Caco-2 (cell line): ENCODE results near the gene EXOC6B. TPM values are rescaled to one million over a fixed set of nuclear protein-coding genes. Genes with fewer than 3 reads are reported as not detected.

Experiments
- BruUV-seq: library from RNA; stranded (reverse); fragments of 400-500 nt; replicated peaks from 2 replicates; lab custom pipeline; 2021; lab: Mats Ljungman, UMichigan
- CTCF ChIA-PET: fragments of 300-600 bp; sonication (Branson Sonifier 250); formaldehyde crosslinking; loops from one replicate; lab custom pipeline; 2022; ENCODE audit warnings: antibody characterized with exemption; lab: Charles Lee
- POLR2A ChIA-PET: fragments of 300-600 bp; sonication (Branson Sonifier 250); formaldehyde crosslinking; loops from one replicate; lab custom pipeline; 2022; ENCODE audit warnings: antibody characterized with exemption; lab: Charles Lee
- DNase-seq, 2 experiments: peaks; one replicate each; pipeline versions ENCODE4 v3.0.0 to v3.0.0-alpha.2; 2020 to 2022
- H3K27me3 ChIP-seq: replicated peaks from 2 replicates; pipeline ENCODE4 v1.6.0; 2011; ENCODE audit warnings: low read length; ENCODE audit not compliant: control insufficient read depth, insufficient read depth
- H3K36me3 ChIP-seq: 2 replicates; pipeline ENCODE4 v1.5.1; 2011; ENCODE audit warnings: low read length; ENCODE audit not compliant: control insufficient read depth, insufficient read depth
- H3K4me1 ChIP-seq: fragments of 250-450 bp; sonication (Bioruptor Pico); 2 replicates; pipeline ENCODE4 v1.5.1; 2020; ENCODE audit warnings: mild to moderate bottlenecking
- H3K4me3 ChIP-seq: 2 replicates; pipeline ENCODE4 v1.5.1; 2011; ENCODE audit warnings: low read depth, mild to moderate bottlenecking, control low read depth, low read length
- H3K9me3 ChIP-seq: fragments of 250-450 bp; sonication (Bioruptor Pico); 2 replicates; pipeline ENCODE4 v1.5.1; 2020; ENCODE audit warnings: mild to moderate bottlenecking, moderate library complexity
- H3K27ac Mint-ChIP-seq: one replicate; pipeline ENCODE4 v1.8.0; 2022; ENCODE audit warnings: mixed read lengths; ENCODE audit not compliant: unreplicated experiment
- H3K27me3 Mint-ChIP-seq: one replicate; pipeline ENCODE4 v1.8.0; 2022; ENCODE audit warnings: mixed read lengths; ENCODE audit not compliant: insufficient read depth, unreplicated experiment
- H3K36me3 Mint-ChIP-seq: one replicate; pipeline ENCODE4 v1.8.0; 2022; ENCODE audit warnings: mild to moderate bottlenecking, mixed read lengths; ENCODE audit not compliant: insufficient read depth, unreplicated experiment
- H3K4me1 Mint-ChIP-seq: one replicate; pipeline ENCODE4 v1.8.0; 2022; ENCODE audit warnings: low read depth, mixed read lengths; ENCODE audit not compliant: unreplicated experiment
- H3K4me3 Mint-ChIP-seq: one replicate; pipeline ENCODE4 v1.8.0; 2022; ENCODE audit warnings: mild to moderate bottlenecking, moderate library complexity, mixed read lengths; ENCODE audit not compliant: unreplicated experiment
- H3K9me3 Mint-ChIP-seq: one replicate; pipeline ENCODE4 v1.8.0; 2022; ENCODE audit warnings: mixed read lengths; ENCODE audit not compliant: unreplicated experiment
- CTCF ChIP-seq, 2 experiments: fragments of 200-600 bp in 1 of 2; IDR thresholded peaks; 1 replicate in 1 of 2; 2 replicates in 1 of 2; pipeline versions ENCODE4 v1.5.1 to v1.8.0; 2011 to 2022; ENCODE audit warnings: antibody characterized with exemption in 1 of 2, control low read depth in 1 of 2, inconsistent platforms in 1 of 2, low read depth in 1 of 2, low read length in 1 of 2, mild to moderate bottlenecking in 1 of 2, moderate library complexity in 1 of 2; ENCODE audit not compliant: insufficient read depth in 1 of 2, severe bottlenecking in 1 of 2, unreplicated experiment in 1 of 2
- intact Hi-C: fragments of 100-400 bp; cut with micrococcal nuclease; formaldehyde crosslinking; loops from one replicate; pipeline ENCODE4 v1.10.0; 2022; ENCODE audit not compliant: unreplicated experiment
- total RNA-seq: library from RNA; stranded (reverse); gene quantifications from 2 replicates; pipeline ENCODE4 v1.2.3, GENCODE V29; 2022

The EXOC6B gene
- total RNA-seq, 1 experiment from 2014 or later = 36.1 TPM

GRCh38 chr2:72674982-72675915, 150.6 kb downstream of the EXOC6B start:
- Histone ChIP-seq H3K4me1 (peaks cover 21% of the 10 kb centered on the region), H3K27me3 (no peaks in the 10 kb centered on the region), H3K9me3 (no peaks in the 10 kb centered on the region), H3K36me3 (no peaks in the 10 kb centered on the region), H3K4me3 (no peak overlapping the region)
- Mint-ChIP-seq H3K27me3 (no peaks in the 10 kb centered on the region), H3K36me3 (no peaks in the 10 kb centered on the region), H3K4me1 (peaks cover 20% of the 10 kb centered on the region), H3K4me3 (no peak overlapping the region), H3K27ac (no peak overlapping the region), H3K9me3 (peaks cover 9% of the 10 kb centered on the region)
- no peak for DNase-seq
- ChIA-PET POLR2A (no interaction called here), CTCF (no interaction called here)
- TF ChIP-seq CTCF (IDR thresholded peaks at IDR 0.05; ENCODE audit: insufficient read depth in 1 of 2, low read depth in 1 of 2, low read length in 1 of 2, severe bottlenecking in 1 of 2, unreplicated experiment in 1 of 2) = no peak
- no TSS peak for BruUV-seq
- intact Hi-C loops = no loop called here

GRCh38 chr2:72673279-72673678, 152.6 kb downstream of the EXOC6B start:
- Mint-ChIP-seq H3K4me3 (no peak overlapping the region), H3K27ac (no peak overlapping the region), H3K36me3 (no peaks in the 10 kb centered on the region), H3K27me3 (no peaks in the 10 kb centered on the region), H3K9me3 (peaks cover 9% of the 10 kb centered on the region), H3K4me1 (peaks cover 20% of the 10 kb centered on the region)
- Histone ChIP-seq H3K36me3 (no peaks in the 10 kb centered on the region), H3K27me3 (no peaks in the 10 kb centered on the region), H3K4me1 (peaks cover 21% of the 10 kb centered on the region), H3K9me3 (no peaks in the 10 kb centered on the region), H3K4me3 (no peak overlapping the region)
- TF ChIP-seq CTCF (IDR thresholded peaks at IDR 0.05; ENCODE audit: insufficient read depth in 1 of 2, low read depth in 1 of 2, low read length in 1 of 2, severe bottlenecking in 1 of 2, unreplicated experiment in 1 of 2) = no peak
- DNase-seq = peak in 1 of 2 experiments; percentile 8
- POLR2A ChIA-PET = no interaction called here
- CTCF ChIA-PET = no interaction called here
- BruUV-seq = no TSS peak
- intact Hi-C loops = no loop called here

GRCh38 chr2:72669121-72669520, 156.7 kb downstream of the EXOC6B start:
- peaks cover 6% of the 10 kb centered on the region for H3K4me1 Mint-ChIP-seq
- Histone ChIP-seq H3K9me3 (peaks cover 10% of the 10 kb centered on the region), H3K27me3 (no peaks in the 10 kb centered on the region), H3K36me3 (no peaks in the 10 kb centered on the region), H3K4me1 (peaks cover 5% of the 10 kb centered on the region), H3K4me3 (no peak overlapping the region)
- H3K27me3 Mint-ChIP-seq = no peaks in the 10 kb centered on the region
- no peak for DNase-seq
- CTCF ChIA-PET = no interaction called here
- POLR2A ChIA-PET = no interaction called here
- no peak overlapping the region for H3K27ac Mint-ChIP-seq
- TF ChIP-seq CTCF (IDR thresholded peaks at IDR 0.05; ENCODE audit: insufficient read depth in 1 of 2, low read depth in 1 of 2, low read length in 1 of 2, severe bottlenecking in 1 of 2, unreplicated experiment in 1 of 2) = no peak
- H3K4me3 Mint-ChIP-seq = no peak overlapping the region
- H3K9me3 Mint-ChIP-seq = peaks cover 34% of the 10 kb centered on the region
- no peaks in the 10 kb centered on the region for H3K36me3 Mint-ChIP-seq
- intact Hi-C loops = no loop called here
- BruUV-seq = no TSS peak
